ENCODE measurements around the gene RNF13.
A peak's percentile ranks its signal among the peaks of the same experiment; 100 is the strongest.

RNF13 gene

GRCh38 chr3:149845570-149846244, 32.7 kb downstream of the RNF13 start:
- H3K4me3 ChIP-seq (ENCODE audit: low read length) = no peak overlapping the region
- no peak for TF ChIP-seq CTCF (IDR thresholded peaks at IDR 0.05; ENCODE audit: insufficient read depth, low read depth, low read length, missing control alignments)
- peak; percentile 27 for DNase-seq (ENCODE audit: low read depth)

GRCh38 chr3:149848238-149848637, 35.2 kb downstream of the RNF13 start:
- no peak for TF ChIP-seq CTCF (IDR thresholded peaks at IDR 0.05; ENCODE audit: insufficient read depth, low read depth, low read length, missing control alignments)
- peak; percentile 10 for DNase-seq (ENCODE audit: low read depth)
- H3K4me3 ChIP-seq (ENCODE audit: low read length) = no peak overlapping the region

- no peak for DNase-seq (ENCODE audit: low read depth)
- H3K4me3 ChIP-seq (ENCODE audit: low read length) = no peak overlapping the region
- TF ChIP-seq CTCF (IDR thresholded peaks at IDR 0.05; ENCODE audit: insufficient read depth, low read depth, low read length, missing control alignments) = no peak
These were observed 35.7 kb downstream of the RNF13 start for GRCh38 chr3:149848688-149849087.

GRCh38 chr3:149850787-149851584, 38.0 kb downstream of the RNF13 start:
- TF ChIP-seq CTCF (IDR thresholded peaks at IDR 0.05; ENCODE audit: insufficient read depth, low read depth, low read length, missing control alignments) = no peak
- H3K4me3 ChIP-seq (ENCODE audit: low read length) = no peak overlapping the region
- no peak for DNase-seq (ENCODE audit: low read depth)

GRCh38 chr3:149858911-149859310, 45.9 kb downstream of the RNF13 start:
- TF ChIP-seq CTCF (IDR thresholded peaks at IDR 0.05; ENCODE audit: insufficient read depth, low read depth, low read length, missing control alignments) = no peak

GRCh38 chr3:149860881-149861280, 47.9 kb downstream of the RNF13 start:
- no peak for TF ChIP-seq CTCF (IDR thresholded peaks at IDR 0.05; ENCODE audit: insufficient read depth, low read depth, low read length, missing control alignments)
- no peak for DNase-seq (ENCODE audit: low read depth)
- no peak overlapping the region for H3K4me3 ChIP-seq (ENCODE audit: low read length)

More at GRCh38 chr3:149858911-149859310, 45.9 kb downstream of the RNF13 start:
- no peak for DNase-seq (ENCODE audit: low read depth)
- H3K4me3 ChIP-seq (ENCODE audit: low read length) = no peak overlapping the region

Data from epithelial cell of esophagus (primary cell).